GM12875 (cell line): ENCODE data around the gene IFT25.

Experiments used
- H3K4me3 ChIP-seq: one replicate; pipeline ENCODE4 v1.5.1; 2011; ENCODE audit warnings: low read depth, low read length, control low read depth
- CTCF ChIP-seq: IDR thresholded peaks from 2 replicates; pipeline ENCODE4 v1.5.1; 2011; ENCODE audit warnings: low read depth, mild to moderate bottlenecking, control low read depth, inconsistent platforms, low read length, moderate library complexity, borderline replicate concordance; ENCODE audit not compliant: insufficient read depth

IFT25 gene

GRCh38 chr1:53942127-53942957 is 3.2 kb downstream of the IFT25 start:
- no peak overlapping the region for H3K4me3 ChIP-seq
- no peak for TF ChIP-seq CTCF

GRCh38 chr1:53938136-53938830 is 7.2 kb downstream of the IFT25 start:
- no peak for TF ChIP-seq CTCF
- no peak overlapping the region for H3K4me3 ChIP-seq

DNA sequence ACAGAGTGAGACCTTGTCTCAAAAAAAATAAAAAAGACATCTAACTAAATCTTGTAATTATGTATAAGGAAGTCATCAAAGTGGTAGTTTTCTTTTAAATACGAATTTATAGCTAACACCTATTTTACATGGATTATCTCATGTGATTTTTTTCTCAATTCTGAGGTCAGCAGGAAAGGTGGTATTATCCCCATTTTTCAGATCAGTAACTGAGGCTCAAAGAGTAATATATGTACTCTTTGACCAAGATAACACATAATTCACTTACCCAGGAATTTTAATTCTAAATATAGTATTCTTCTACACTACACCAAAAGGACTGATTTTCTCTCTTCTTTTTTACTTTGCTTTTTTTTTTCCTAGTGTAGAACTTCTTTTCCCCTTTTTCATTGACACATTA is 9.1 kb downstream of the IFT25 start:
- no peak for TF ChIP-seq CTCF
- H3K4me3 ChIP-seq = no peak overlapping the region

DNA sequence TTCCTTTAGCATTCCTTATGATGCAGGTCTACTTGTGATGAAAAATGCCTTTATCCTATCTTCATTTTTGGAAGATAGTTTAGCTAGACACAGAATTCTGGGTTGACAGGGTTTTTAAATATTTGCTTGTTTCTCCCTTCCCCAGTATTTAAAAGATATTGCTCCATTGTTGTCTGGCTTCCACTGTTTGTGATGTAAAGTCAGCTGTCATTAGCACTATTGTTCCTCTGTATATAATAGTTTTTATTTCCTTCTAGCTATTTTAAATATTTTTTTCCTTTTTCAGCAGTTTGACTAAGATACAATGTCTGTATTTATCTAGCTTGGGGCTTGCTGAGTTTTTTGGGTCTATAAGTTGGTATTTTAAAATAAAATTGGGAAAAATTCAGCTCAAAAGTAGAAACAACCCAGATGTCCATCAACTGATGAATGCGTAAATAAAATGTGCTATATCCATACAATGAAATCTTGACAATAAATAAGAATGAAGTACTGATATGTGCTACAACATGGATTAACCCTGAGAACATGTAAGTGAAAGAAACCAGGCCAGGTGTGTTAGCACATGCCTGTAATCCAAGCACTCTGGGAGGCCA is 11.2 kb downstream of the IFT25 start:
- no peak for TF ChIP-seq CTCF
- H3K4me3 ChIP-seq = no peak overlapping the region

DNA sequence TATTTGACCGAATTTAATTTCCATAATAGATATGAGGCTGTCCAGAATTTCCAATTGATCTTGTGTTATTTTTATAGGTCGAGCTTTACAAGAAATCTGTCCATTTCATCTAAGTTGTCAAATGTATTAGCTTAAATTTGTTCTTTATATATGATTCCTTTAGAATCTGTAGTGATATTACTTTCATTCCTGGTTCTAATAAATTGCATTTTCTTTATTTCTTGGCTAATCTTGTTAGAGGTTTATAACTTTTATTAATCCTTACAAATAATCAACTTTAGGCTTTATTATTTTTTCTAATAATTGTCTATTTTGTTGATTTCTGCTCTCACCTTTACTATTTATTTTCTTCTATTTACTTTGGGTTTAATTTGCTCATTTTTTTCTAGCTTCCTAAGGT is 14.0 kb downstream of the IFT25 start:
- no peak overlapping the region for H3K4me3 ChIP-seq

GRCh38 chr1:53930932-53931331 is 14.6 kb downstream of the IFT25 start:
- no peak for TF ChIP-seq CTCF

More for the DNA sequence above, 14.0 kb downstream of the IFT25 start:
- TF ChIP-seq CTCF = no peak

More at GRCh38 chr1:53930932-53931331, 14.6 kb downstream of the IFT25 start:
- no peak overlapping the region for H3K4me3 ChIP-seq
